Panc1 (cell line): Measurements from ENCODE around the gene TRRAP. TPM values are rescaled to one million over a fixed set of nuclear protein-coding genes. Genes with fewer than 3 reads are reported as not detected.

Source experiments
- ATAC-seq: fragments of 200-7000 bp; cut with Tn5 transposase; 2 replicates; pipeline ENCODE4 v1.9.1; 2020; ENCODE audit warnings: mild to moderate bottlenecking, moderate library complexity
- BruUV-seq: library from RNA; stranded (reverse); fragments of 400-500 nt; replicated peaks from 2 replicates; lab custom pipeline; 2021; lab: Mats Ljungman, UMichigan
- CTCF ChIA-PET: fragments of 300-600 bp; sonication (Branson Sonifier 250); formaldehyde crosslinking; loops from one replicate; lab custom pipeline; 2022; ENCODE audit warnings: antibody characterized with exemption; lab: Charles Lee
- POLR2A ChIA-PET: fragments of 300-600 bp; sonication (Branson Sonifier 250); formaldehyde crosslinking; loops from one replicate; lab custom pipeline; 2022; ENCODE audit warnings: antibody characterized with exemption; lab: Charles Lee
- DNase-seq: peaks from one replicate; pipeline ENCODE4 v3.0.0-alpha.2; 2010; ENCODE audit warnings: low read depth, low spot score
- H3K27ac ChIP-seq: 2 replicates; pipeline ENCODE4 v1.5.1; 2011; ENCODE audit warnings: mild to moderate bottlenecking, low read length, inconsistent platforms
- H3K27me3 ChIP-seq: fragments of 200-500 bp; sonication (Bioruptor generic); 2 replicates; pipeline ENCODE4 v1.6.0; 2014; ENCODE audit warnings: low read length, inconsistent platforms; ENCODE audit not compliant: control insufficient read depth, insufficient read depth
- H3K36me3 ChIP-seq: fragments of 200-500 bp; sonication (Bioruptor generic); 2 replicates; pipeline ENCODE4 v1.5.1; 2014; ENCODE audit warnings: inconsistent platforms, mild to moderate bottlenecking, low read length, moderate library complexity; ENCODE audit not compliant: control insufficient read depth, insufficient read depth
- H3K4me1 ChIP-seq: 2 replicates; pipeline ENCODE4 v1.5.1; 2011; ENCODE audit warnings: inconsistent platforms, mild to moderate bottlenecking, low read length, moderate library complexity; ENCODE audit not compliant: control insufficient read depth, insufficient read depth
- H3K4me3 ChIP-seq, 2 experiments: 2 replicates each; pipeline ENCODE4 v1.5.1; 2011 to 2012; ENCODE audit warnings: low read depth in 2 of 2, low read length in 2 of 2, mild to moderate bottlenecking in 2 of 2, inconsistent platforms in 1 of 2, moderate library complexity in 1 of 2
- H3K9me3 ChIP-seq: fragments of 200-500 bp; sonication (Bioruptor generic); 2 replicates; pipeline ENCODE4 v1.5.1; 2014; ENCODE audit warnings: low read depth, mild to moderate bottlenecking, inconsistent platforms, low read length, moderate library complexity; ENCODE audit not compliant: control insufficient read depth, insufficient read depth
- POLR2AphosphoS5 ChIP-seq: IDR thresholded peaks from 2 replicates; pipeline ENCODE4 v1.6.1; 2012; ENCODE audit warnings: mild to moderate bottlenecking, low read depth, low read length, moderate library complexity
- SIN3A ChIP-seq: IDR thresholded peaks from 2 replicates; pipeline ENCODE4 v1.6.1; 2012; ENCODE audit warnings: low read depth, mild to moderate bottlenecking, low read length, moderate library complexity, borderline replicate concordance; ENCODE audit not compliant: insufficient read depth
- TCF7L2 ChIP-seq: IDR thresholded peaks from 2 replicates; pipeline ENCODE4 v1.6.1; 2011; ENCODE audit warnings: mild to moderate bottlenecking, low read depth, low read length, inconsistent platforms
- in situ Hi-C: cut with HindIII; loops from 2 replicates; pipeline ENCODE4 v1.10.0; 2016; ENCODE audit warnings: low sequenced_read_pairs, low pct_unique_long_range_greater_than_20kb
- intact Hi-C: fragments of 100-400 bp; cut with micrococcal nuclease; formaldehyde crosslinking; loops from one replicate; pipeline ENCODE4 v1.10.0; 2022; ENCODE audit not compliant: unreplicated experiment
- total RNA-seq: library from RNA; stranded (reverse); gene quantifications from one replicate; pipeline ENCODE4 v1.2.1, GENCODE V29; 2021; ENCODE audit not compliant: unreplicated experiment
- TF ChIP-seq, protein P1 (sequence below), 2 experiments: IDR thresholded peaks; 2 replicates each; pipeline ENCODE4 v1.6.1; 2011 to 2012; ENCODE audit warnings: low read depth in 2 of 2, control low read depth in 1 of 2, low read length in 1 of 2, mild to moderate bottlenecking in 1 of 2, moderate library complexity in 1 of 2; ENCODE audit not compliant: insufficient read depth in 1 of 2
- TF ChIP-seq, protein P2 (sequence below): fragments of 450-650 bp; IDR thresholded peaks from 2 replicates; pipeline ENCODE4 v1.5.1; 2017; ENCODE audit warnings: mild to moderate bottlenecking

Gene TRRAP
- total RNA-seq, 1 experiment from 2014 or later: 44.9 TPM

DNA sequence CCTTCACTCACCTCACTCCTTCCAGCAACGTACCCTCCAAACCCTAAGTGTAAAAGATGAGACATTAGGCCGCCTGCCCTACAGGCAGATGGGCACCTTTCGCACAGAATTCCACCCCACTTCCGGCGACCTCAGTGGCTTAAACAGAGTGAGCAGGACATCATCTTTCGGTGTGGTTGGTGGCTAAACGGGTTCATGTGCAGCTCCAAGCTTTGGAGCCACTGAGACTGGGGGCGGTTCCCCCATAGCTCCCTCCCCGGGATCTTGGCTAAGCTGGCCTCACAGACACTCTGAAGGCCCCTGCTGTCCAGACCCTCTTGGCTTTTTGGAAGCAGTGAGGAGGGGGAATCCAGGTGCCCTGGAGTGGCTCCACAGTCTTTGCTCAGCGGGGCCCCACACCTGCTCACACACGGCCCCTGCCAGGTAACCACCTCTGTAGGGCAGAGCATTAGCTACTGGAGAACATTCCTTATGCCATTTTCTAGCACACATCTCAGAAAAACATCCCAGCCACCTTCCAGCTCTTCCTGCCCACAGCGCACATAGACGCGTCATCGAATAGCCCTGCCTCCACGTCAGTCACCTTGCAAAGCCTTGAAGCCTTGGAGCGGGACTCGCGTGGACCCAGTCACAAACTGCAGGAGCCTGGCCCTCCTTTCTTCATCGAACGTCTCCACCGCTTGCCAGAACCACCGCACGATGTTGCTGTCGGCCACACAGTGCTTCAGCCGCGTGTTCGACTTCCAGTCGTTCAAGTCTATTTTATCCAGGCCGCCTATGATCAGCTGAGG lies 156.8 kb downstream of the TRRAP start:
- Histone ChIP-seq H3K36me3 (peaks cover 16% of the 10 kb centered on the region), H3K9me3 (no peaks in the 10 kb centered on the region), H3K4me3 (no peak overlapping the region), H3K4me1 (peaks cover 7% of the 10 kb centered on the region), H3K27me3 (no peaks in the 10 kb centered on the region), H3K27ac (no peak overlapping the region)
- ATAC-seq (no peak), DNase-seq (no peak)
- in situ Hi-C loops: no loop called here
- ChIA-PET POLR2A (no interaction called here), CTCF (no interaction called here)
- intact Hi-C loops: no loop called here
- BruUV-seq: no TSS peak
- TF ChIP-seq POLR2AphosphoS5 (no peak), TCF7L2 (no peak), SIN3A (no peak)
- TF ChIP-seq, protein P1, sequence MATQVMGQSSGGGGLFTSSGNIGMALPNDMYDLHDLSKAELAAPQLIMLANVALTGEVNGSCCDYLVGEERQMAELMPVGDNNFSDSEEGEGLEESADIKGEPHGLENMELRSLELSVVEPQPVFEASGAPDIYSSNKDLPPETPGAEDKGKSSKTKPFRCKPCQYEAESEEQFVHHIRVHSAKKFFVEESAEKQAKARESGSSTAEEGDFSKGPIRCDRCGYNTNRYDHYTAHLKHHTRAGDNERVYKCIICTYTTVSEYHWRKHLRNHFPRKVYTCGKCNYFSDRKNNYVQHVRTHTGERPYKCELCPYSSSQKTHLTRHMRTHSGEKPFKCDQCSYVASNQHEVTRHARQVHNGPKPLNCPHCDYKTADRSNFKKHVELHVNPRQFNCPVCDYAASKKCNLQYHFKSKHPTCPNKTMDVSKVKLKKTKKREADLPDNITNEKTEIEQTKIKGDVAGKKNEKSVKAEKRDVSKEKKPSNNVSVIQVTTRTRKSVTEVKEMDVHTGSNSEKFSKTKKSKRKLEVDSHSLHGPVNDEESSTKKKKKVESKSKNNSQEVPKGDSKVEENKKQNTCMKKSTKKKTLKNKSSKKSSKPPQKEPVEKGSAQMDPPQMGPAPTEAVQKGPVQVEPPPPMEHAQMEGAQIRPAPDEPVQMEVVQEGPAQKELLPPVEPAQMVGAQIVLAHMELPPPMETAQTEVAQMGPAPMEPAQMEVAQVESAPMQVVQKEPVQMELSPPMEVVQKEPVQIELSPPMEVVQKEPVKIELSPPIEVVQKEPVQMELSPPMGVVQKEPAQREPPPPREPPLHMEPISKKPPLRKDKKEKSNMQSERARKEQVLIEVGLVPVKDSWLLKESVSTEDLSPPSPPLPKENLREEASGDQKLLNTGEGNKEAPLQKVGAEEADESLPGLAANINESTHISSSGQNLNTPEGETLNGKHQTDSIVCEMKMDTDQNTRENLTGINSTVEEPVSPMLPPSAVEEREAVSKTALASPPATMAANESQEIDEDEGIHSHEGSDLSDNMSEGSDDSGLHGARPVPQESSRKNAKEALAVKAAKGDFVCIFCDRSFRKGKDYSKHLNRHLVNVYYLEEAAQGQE (IDR thresholded peaks at IDR 0.05; ENCODE audit: insufficient read depth in 1 of 2, low read depth in 2 of 2, low read length in 1 of 2): no peak
- TF ChIP-seq, protein P2, sequence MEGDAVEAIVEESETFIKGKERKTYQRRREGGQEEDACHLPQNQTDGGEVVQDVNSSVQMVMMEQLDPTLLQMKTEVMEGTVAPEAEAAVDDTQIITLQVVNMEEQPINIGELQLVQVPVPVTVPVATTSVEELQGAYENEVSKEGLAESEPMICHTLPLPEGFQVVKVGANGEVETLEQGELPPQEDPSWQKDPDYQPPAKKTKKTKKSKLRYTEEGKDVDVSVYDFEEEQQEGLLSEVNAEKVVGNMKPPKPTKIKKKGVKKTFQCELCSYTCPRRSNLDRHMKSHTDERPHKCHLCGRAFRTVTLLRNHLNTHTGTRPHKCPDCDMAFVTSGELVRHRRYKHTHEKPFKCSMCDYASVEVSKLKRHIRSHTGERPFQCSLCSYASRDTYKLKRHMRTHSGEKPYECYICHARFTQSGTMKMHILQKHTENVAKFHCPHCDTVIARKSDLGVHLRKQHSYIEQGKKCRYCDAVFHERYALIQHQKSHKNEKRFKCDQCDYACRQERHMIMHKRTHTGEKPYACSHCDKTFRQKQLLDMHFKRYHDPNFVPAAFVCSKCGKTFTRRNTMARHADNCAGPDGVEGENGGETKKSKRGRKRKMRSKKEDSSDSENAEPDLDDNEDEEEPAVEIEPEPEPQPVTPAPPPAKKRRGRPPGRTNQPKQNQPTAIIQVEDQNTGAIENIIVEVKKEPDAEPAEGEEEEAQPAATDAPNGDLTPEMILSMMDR: no peak

DNA sequence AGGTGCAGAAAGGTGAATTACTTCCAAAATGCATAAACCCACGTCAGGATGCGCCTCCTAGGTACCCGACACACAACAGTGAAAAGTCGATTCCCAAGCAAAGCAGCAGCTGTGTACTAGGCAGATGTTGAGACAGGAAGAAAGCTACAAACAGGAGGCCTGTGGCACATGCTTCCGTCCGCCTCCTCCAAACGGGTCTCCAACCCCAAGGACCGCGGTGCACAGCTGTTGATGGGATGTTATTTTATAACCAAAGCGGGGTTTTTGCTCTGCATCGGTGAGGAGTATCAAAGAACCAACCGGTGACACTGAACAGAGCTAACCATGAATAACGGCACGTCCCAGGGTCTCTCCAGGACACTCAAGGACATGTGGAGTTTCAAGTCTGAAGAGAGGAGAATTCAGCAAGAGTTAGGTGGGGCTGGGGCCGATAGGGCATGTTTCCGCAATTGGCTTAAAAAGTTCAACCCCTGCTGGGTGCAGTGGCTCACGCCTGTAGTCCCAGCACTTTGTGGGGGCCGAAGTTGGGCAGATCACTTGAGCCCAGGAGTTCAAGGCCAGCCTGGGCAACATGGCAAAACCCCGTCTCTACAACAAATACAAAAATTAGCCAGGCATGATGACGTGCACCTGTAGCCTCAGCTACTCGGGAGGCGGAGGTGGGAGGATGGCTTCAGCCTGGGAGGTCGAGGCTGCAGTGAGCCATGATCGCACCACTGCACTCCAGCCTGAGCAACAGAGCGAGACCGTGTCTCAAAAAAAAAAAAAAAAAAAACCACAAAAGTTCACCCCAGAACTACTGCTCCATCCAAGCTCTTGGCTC lies 157.6 kb downstream of the TRRAP start:
- ATAC-seq (no peak), DNase-seq (no peak)
- Histone ChIP-seq H3K27ac (no peak overlapping the region), H3K9me3 (no peaks in the 10 kb centered on the region), H3K4me1 (peaks cover 9% of the 10 kb centered on the region), H3K4me3 (no peak overlapping the region), H3K36me3 (peaks cover 14% of the 10 kb centered on the region), H3K27me3 (no peaks in the 10 kb centered on the region)
- CTCF ChIA-PET: interaction anchor here (0.8 to 1.1 kb wide), 2 partner anchors 13 to 273 kb away, joined by 3 to 4 read pairs; no protein-coding TSS in a partner anchor
- POLR2A ChIA-PET: no interaction called here
- TF ChIP-seq POLR2AphosphoS5 (no peak; the same call in 1 of the 2 replicates), TCF7L2 (no peak), SIN3A (no peak)
- TF ChIP-seq, protein P2: no peak
- TF ChIP-seq, protein P1 (IDR thresholded peaks at IDR 0.05; ENCODE audit: insufficient read depth in 1 of 2, low read depth in 2 of 2, low read length in 1 of 2): no peak
- intact Hi-C loops: no loop called here
- BruUV-seq: no TSS peak
- in situ Hi-C loops: no loop called here
